Cardiac muscle cell (in vitro differentiated cells and primary cell): ENCODE data around the gene OXER1. TPM values are rescaled to one million over a fixed set of nuclear protein-coding genes. Genes with fewer than 3 reads are reported as not detected.

Source experiments
- DNase-seq, 2 donors: peaks; one replicate each; pipeline versions ENCODE4 v3.0.0 to v3.0.0-alpha.2; 2010 to 2017; ENCODE audit warnings: low read depth in 1 of 2, low spot score in 1 of 2
- H3K27ac ChIP-seq: fragments of 200-600 bp; sonication (generic); 2 replicates; pipeline ENCODE4 v1.5.1; 2016
- H3K27me3 ChIP-seq: fragments of 200-600 bp; sonication (generic); 2 replicates; pipeline ENCODE4 v1.6.0; 2016; ENCODE audit warnings: control low read depth
- H3K36me3 ChIP-seq: fragments of 200-600 bp; sonication (generic); 2 replicates; pipeline ENCODE4 v1.5.1; 2016; ENCODE audit warnings: control low read depth
- H3K4me1 ChIP-seq: fragments of 200-600 bp; sonication (generic); 2 replicates; pipeline ENCODE4 v1.8.1; 2017; ENCODE audit warnings: low read depth, mild to moderate bottlenecking, mixed run types
- H3K4me3 ChIP-seq: fragments of 200-600 bp; sonication (generic); 2 replicates; pipeline ENCODE4 v1.5.1; 2016; ENCODE audit warnings: mild to moderate bottlenecking
- H3K9me3 ChIP-seq: fragments of 200-600 bp; sonication (generic); 2 replicates; pipeline ENCODE4 v1.5.1; 2017; ENCODE audit warnings: low read depth, mild to moderate bottlenecking, control low read depth
- CTCF ChIP-seq: IDR thresholded peaks from 2 replicates; pipeline ENCODE4 v1.5.1; 2012; ENCODE audit warnings: low read depth, mild to moderate bottlenecking, low read length
- polyA plus RNA-seq: library from polyadenylated mRNA; unstranded; fragments of >200 nt; fragmentation: Nextera tagmentation; extraction: Ambion mirVana; gene quantifications from 2 replicates; pipeline ENCODE4 v1.2.1, GENCODE V29; 2016
- total RNA-seq: library from RNA; depleted of rRNA; stranded (reverse); fragments of >200 nt; gene quantifications from 2 replicates; pipeline ENCODE4 v1.2.3, GENCODE V29; 2016

OXER1 gene
- total and polyA plus RNA-seq, 2 experiments from 2014 or later = 0.15 to 0.48 TPM

GRCh38 chr2:42784204-42784880 lies 20.4 kb upstream of the OXER1 start:
- Histone ChIP-seq H3K36me3 (no peaks in the 10 kb centered on the region), H3K9me3 (no peaks in the 10 kb centered on the region), H3K27me3 (no peaks in the 10 kb centered on the region), H3K4me1 (no peaks in the 10 kb centered on the region), H3K4me3 (no peak overlapping the region), H3K27ac (no peak overlapping the region)
- TF ChIP-seq CTCF = no peak
- no peak for DNase-seq

- Histone ChIP-seq H3K4me1 (no peaks in the 10 kb centered on the region), H3K4me3 (no peak overlapping the region), H3K9me3 (no peaks in the 10 kb centered on the region), H3K36me3 (no peaks in the 10 kb centered on the region), H3K27ac (no peak overlapping the region), H3K27me3 (no peaks in the 10 kb centered on the region)
- TF ChIP-seq CTCF = no peak
- no peak for DNase-seq
Measured at GRCh38 chr2:42783511-42783910, 19.6 kb upstream of the OXER1 start.

- no peak for DNase-seq
- Histone ChIP-seq H3K4me3 (no peak overlapping the region), H3K4me1 (no peaks in the 10 kb centered on the region), H3K27ac (no peak overlapping the region), H3K36me3 (no peaks in the 10 kb centered on the region), H3K27me3 (no peaks in the 10 kb centered on the region), H3K9me3 (no peaks in the 10 kb centered on the region)
- TF ChIP-seq CTCF = no peak
Measured at GRCh38 chr2:42781181-42781580, 17.2 kb upstream of the OXER1 start.

GRCh38 chr2:42777883-42778805 lies 14.2 kb upstream of the OXER1 start:
- H3K9me3 ChIP-seq = no peaks in the 10 kb centered on the region
- H3K27me3 ChIP-seq = no peaks in the 10 kb centered on the region
- H3K4me3 ChIP-seq = no peak overlapping the region
- H3K4me1 ChIP-seq = no peaks in the 10 kb centered on the region
- no peak overlapping the region for H3K27ac ChIP-seq
- no peaks in the 10 kb centered on the region for H3K36me3 ChIP-seq
- DNase-seq = no peak
- TF ChIP-seq CTCF = no peak

GRCh38 chr2:42775810-42776209 lies 11.9 kb upstream of the OXER1 start:
- Histone ChIP-seq H3K27ac (no peak overlapping the region), H3K4me1 (no peaks in the 10 kb centered on the region), H3K9me3 (no peaks in the 10 kb centered on the region), H3K36me3 (no peaks in the 10 kb centered on the region), H3K27me3 (no peaks in the 10 kb centered on the region), H3K4me3 (no peak overlapping the region)
- DNase-seq = no peak
- no peak for TF ChIP-seq CTCF
